Neural cell (in vitro differentiated cells): ENCODE measurements around the gene KAT8. TPM values are rescaled to one million over a fixed set of nuclear protein-coding genes. Genes with fewer than 3 reads are reported as not detected.

ENCODE experiments used
- H2AFZ ChIP-seq: fragments of 200-600, 300-800 bp; sonication (generic), shearing (Covaris generic); 2 replicates; pipeline ENCODE4 v1.6.0; 2014; ENCODE audit warnings: low read depth, mild to moderate bottlenecking, antibody characterized with exemption, low read length, moderate library complexity
- H3F3A ChIP-seq: fragments of 200-600 bp; shearing (Covaris generic); 2 replicates; pipeline ENCODE4 v1.6.1; 2016; ENCODE audit warnings: mild to moderate bottlenecking, moderate library complexity, mixed read lengths, antibody characterized with exemption, low read length; ENCODE audit not compliant: insufficient read depth, poor library complexity, severe bottlenecking
- H3K27ac ChIP-seq: fragments of 200-600, 300-800 bp; sonication (generic), shearing (Covaris generic); 2 replicates; pipeline ENCODE4 v1.5.1; 2014; ENCODE audit warnings: mild to moderate bottlenecking, low read length, moderate library complexity
- H3K27me3 ChIP-seq: fragments of 300-800, 200-600 bp; sonication (generic), shearing (Covaris generic); 2 replicates; pipeline ENCODE4 v1.6.0; 2014; ENCODE audit warnings: mild to moderate bottlenecking, low read depth, low read length, moderate library complexity; ENCODE audit not compliant: insufficient read depth
- H3K36me3 ChIP-seq: fragments of 300-800, 200-600 bp; sonication (generic), shearing (Covaris generic); 2 replicates; pipeline ENCODE4 v1.5.1; 2014; ENCODE audit warnings: mild to moderate bottlenecking, antibody characterized with exemption, low read length, moderate library complexity; ENCODE audit not compliant: insufficient read depth
- H3K4me2 ChIP-seq: fragments of 300-800, 200-600 bp; sonication (generic), shearing (Covaris generic); 2 replicates; pipeline ENCODE4 v1.6.0; 2014; ENCODE audit warnings: mild to moderate bottlenecking, low read length
- H3K4me3 ChIP-seq: fragments of 300-800, 200-600 bp; sonication (generic), shearing (Covaris generic); 2 replicates; pipeline ENCODE4 v1.5.1; 2014; ENCODE audit warnings: mild to moderate bottlenecking, low read length, moderate library complexity
- H3K79me2 ChIP-seq: fragments of 200-600 bp; shearing (Covaris generic); replicated peaks from 2 replicates; pipeline ENCODE4 v1.6.0; 2014; ENCODE audit warnings: mild to moderate bottlenecking, low read length, moderate library complexity; ENCODE audit not compliant: insufficient read depth
- H3K9ac ChIP-seq: fragments of 300-800, 200-600 bp; sonication (generic), shearing (Covaris generic); 2 replicates; pipeline ENCODE4 v1.6.1; 2016; ENCODE audit warnings: mild to moderate bottlenecking, low read length, mixed read lengths
- H3K9me2 ChIP-seq: fragments of 200-600 bp; shearing (Covaris generic); 2 replicates; pipeline ENCODE4 v1.6.1; 2016; ENCODE audit warnings: mild to moderate bottlenecking, low read length, mixed read lengths; ENCODE audit not compliant: insufficient read depth
- H3K9me3 ChIP-seq: fragments of 200-600, 300-800 bp; sonication (generic), shearing (Covaris generic); 2 replicates; pipeline ENCODE4 v1.6.1; 2016; ENCODE audit warnings: mild to moderate bottlenecking, mixed run types, low read length, moderate library complexity, mixed read lengths
- H4K20me1 ChIP-seq: fragments of 200-600 bp; shearing (Covaris generic); 2 replicates; pipeline ENCODE4 v1.6.1; 2016; ENCODE audit warnings: mild to moderate bottlenecking, mixed run types; ENCODE audit not compliant: insufficient read depth
- EP300 ChIP-seq: fragments of 450-650 bp; conservative IDR thresholded peaks from 2 replicates; pipeline ENCODE4 v1.6.1; 2014; ENCODE audit warnings: antibody characterized with exemption, mild to moderate bottlenecking, moderate library complexity; ENCODE audit not compliant: poor library complexity, severe bottlenecking
- EZH2 ChIP-seq: fragments of 200-600, 300-800 bp; shearing (Covaris generic), sonication (generic); IDR thresholded peaks from 2 replicates; pipeline ENCODE4 v1.6.1; 2014; ENCODE audit warnings: antibody characterized with exemption, low read length, borderline replicate concordance, mild to moderate bottlenecking; ENCODE audit not compliant: insufficient read depth, poor library complexity, severe bottlenecking
- MXI1 ChIP-seq: fragments of 450-650 bp; conservative IDR thresholded peaks from 2 replicates; pipeline ENCODE4 v1.6.1; 2014; ENCODE audit warnings: antibody characterized with exemption, mild to moderate bottlenecking; ENCODE audit not compliant: poor library complexity, severe bottlenecking
- POLR2AphosphoS5 ChIP-seq: IDR thresholded peaks from 2 replicates; pipeline ENCODE4 v1.6.1; 2012
- RAD21 ChIP-seq: fragments of 450-650 bp; conservative IDR thresholded peaks from 2 replicates; pipeline ENCODE4 v1.6.1; 2014; ENCODE audit warnings: antibody characterized with exemption, mild to moderate bottlenecking, moderate library complexity
- SMC3 ChIP-seq: fragments of 450-650 bp; conservative IDR thresholded peaks from 2 replicates; pipeline ENCODE4 v1.6.1; 2014; ENCODE audit warnings: antibody characterized with exemption, mild to moderate bottlenecking, moderate library complexity; ENCODE audit not compliant: poor library complexity
- TAF1 ChIP-seq: IDR thresholded peaks from 2 replicates; pipeline ENCODE4 v1.6.1; 2012; ENCODE audit warnings: low read depth
- polyA plus RNA-seq: library from polyadenylated mRNA; depleted of rRNA; stranded (reverse); fragments of >200 nt; gene quantifications from 2 replicates; pipeline ENCODE4 v1.2.3, GENCODE V29; 2014
- TF ChIP-seq, protein P1 (sequence below): IDR thresholded peaks from 2 replicates; pipeline ENCODE4 v1.6.1; 2012; ENCODE audit warnings: borderline replicate concordance
- TF ChIP-seq, protein P2 (sequence below): fragments of 450-650 bp; IDR thresholded peaks from 2 replicates; pipeline ENCODE4 v1.5.1; 2014; ENCODE audit warnings: antibody characterized with exemption, mild to moderate bottlenecking, moderate library complexity; ENCODE audit not compliant: poor library complexity, severe bottlenecking

Gene KAT8
- polyA plus RNA-seq, 1 donor from 2014 or later, result 98.0 TPM

DNA sequence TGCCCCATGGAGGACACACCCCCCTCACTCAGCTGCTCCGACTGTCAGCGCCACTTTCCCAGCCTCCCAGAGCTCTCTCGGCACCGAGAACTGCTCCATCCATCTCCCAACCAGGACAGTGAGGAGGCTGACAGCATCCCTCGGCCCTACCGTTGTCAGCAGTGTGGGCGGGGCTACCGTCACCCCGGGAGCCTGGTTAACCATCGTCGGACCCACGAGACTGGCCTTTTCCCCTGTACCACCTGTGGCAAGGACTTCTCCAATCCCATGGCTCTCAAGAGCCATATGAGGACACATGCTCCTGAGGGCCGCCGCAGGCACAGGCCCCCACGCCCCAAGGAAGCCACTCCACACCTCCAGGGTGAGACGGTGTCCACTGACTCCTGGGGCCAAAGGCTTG lies 41.1 kb upstream of the KAT8 start:
- H2AFZ ChIP-seq, result no peak overlapping the region
- H3K9me3 ChIP-seq, result no peaks in the 10 kb centered on the region
- H3F3A ChIP-seq, result no peaks in the 10 kb centered on the region
- peaks cover 6% of the 10 kb centered on the region for H3K36me3 ChIP-seq
- no peak overlapping the region for H3K9ac ChIP-seq
- peaks cover 37% of the 10 kb centered on the region for H3K79me2 ChIP-seq
- TF ChIP-seq, protein P1, sequence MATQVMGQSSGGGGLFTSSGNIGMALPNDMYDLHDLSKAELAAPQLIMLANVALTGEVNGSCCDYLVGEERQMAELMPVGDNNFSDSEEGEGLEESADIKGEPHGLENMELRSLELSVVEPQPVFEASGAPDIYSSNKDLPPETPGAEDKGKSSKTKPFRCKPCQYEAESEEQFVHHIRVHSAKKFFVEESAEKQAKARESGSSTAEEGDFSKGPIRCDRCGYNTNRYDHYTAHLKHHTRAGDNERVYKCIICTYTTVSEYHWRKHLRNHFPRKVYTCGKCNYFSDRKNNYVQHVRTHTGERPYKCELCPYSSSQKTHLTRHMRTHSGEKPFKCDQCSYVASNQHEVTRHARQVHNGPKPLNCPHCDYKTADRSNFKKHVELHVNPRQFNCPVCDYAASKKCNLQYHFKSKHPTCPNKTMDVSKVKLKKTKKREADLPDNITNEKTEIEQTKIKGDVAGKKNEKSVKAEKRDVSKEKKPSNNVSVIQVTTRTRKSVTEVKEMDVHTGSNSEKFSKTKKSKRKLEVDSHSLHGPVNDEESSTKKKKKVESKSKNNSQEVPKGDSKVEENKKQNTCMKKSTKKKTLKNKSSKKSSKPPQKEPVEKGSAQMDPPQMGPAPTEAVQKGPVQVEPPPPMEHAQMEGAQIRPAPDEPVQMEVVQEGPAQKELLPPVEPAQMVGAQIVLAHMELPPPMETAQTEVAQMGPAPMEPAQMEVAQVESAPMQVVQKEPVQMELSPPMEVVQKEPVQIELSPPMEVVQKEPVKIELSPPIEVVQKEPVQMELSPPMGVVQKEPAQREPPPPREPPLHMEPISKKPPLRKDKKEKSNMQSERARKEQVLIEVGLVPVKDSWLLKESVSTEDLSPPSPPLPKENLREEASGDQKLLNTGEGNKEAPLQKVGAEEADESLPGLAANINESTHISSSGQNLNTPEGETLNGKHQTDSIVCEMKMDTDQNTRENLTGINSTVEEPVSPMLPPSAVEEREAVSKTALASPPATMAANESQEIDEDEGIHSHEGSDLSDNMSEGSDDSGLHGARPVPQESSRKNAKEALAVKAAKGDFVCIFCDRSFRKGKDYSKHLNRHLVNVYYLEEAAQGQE, result no peak
- no peak for TF ChIP-seq SMC3
- TF ChIP-seq RAD21, result no peak
- TF ChIP-seq, protein P2, sequence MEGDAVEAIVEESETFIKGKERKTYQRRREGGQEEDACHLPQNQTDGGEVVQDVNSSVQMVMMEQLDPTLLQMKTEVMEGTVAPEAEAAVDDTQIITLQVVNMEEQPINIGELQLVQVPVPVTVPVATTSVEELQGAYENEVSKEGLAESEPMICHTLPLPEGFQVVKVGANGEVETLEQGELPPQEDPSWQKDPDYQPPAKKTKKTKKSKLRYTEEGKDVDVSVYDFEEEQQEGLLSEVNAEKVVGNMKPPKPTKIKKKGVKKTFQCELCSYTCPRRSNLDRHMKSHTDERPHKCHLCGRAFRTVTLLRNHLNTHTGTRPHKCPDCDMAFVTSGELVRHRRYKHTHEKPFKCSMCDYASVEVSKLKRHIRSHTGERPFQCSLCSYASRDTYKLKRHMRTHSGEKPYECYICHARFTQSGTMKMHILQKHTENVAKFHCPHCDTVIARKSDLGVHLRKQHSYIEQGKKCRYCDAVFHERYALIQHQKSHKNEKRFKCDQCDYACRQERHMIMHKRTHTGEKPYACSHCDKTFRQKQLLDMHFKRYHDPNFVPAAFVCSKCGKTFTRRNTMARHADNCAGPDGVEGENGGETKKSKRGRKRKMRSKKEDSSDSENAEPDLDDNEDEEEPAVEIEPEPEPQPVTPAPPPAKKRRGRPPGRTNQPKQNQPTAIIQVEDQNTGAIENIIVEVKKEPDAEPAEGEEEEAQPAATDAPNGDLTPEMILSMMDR, result no peak
- TF ChIP-seq MXI1, result no peak
- no peak for TF ChIP-seq EZH2
- no peaks in the 10 kb centered on the region for H3K9me2 ChIP-seq
- H4K20me1 ChIP-seq, result no peaks in the 10 kb centered on the region
- no peak overlapping the region for H3K4me2 ChIP-seq
- no peak overlapping the region for H3K4me3 ChIP-seq
- no peaks in the 10 kb centered on the region for H3K27me3 ChIP-seq
- H3K27ac ChIP-seq, result no peak overlapping the region

- H3K27ac ChIP-seq, result no peak overlapping the region
- H2AFZ ChIP-seq, result no peak overlapping the region
- no peaks in the 10 kb centered on the region for H3K9me2 ChIP-seq
- H3K9me3 ChIP-seq, result no peaks in the 10 kb centered on the region
- H4K20me1 ChIP-seq, result no peaks in the 10 kb centered on the region
- no peaks in the 10 kb centered on the region for H3K27me3 ChIP-seq
- H3K36me3 ChIP-seq, result peaks cover 6% of the 10 kb centered on the region
- H3K79me2 ChIP-seq, result peaks cover 30% of the 10 kb centered on the region
- H3K4me3 ChIP-seq, result no peak overlapping the region
- H3K9ac ChIP-seq, result no peak overlapping the region
- H3K4me2 ChIP-seq, result no peak overlapping the region
- H3F3A ChIP-seq, result no peaks in the 10 kb centered on the region
- TF ChIP-seq MXI1 (no peak), SMC3 (no peak), TAF1 (no peak), POLR2AphosphoS5 (no peak), EP300 (no peak), RAD21 (no peak), EZH2 (no peak)
- TF ChIP-seq, protein P1, result no peak
- TF ChIP-seq, protein P2, result no peak
Observed at GRCh38 chr16:31077024-31077423, 40.4 kb upstream of the KAT8 start.
